NCI-H526 (cell line): ENCODE data around the gene NCOA3.
A peak's percentile ranks its signal among the peaks of the same experiment; 100 is the strongest.
"Not testable (repeated sequence)": the region's sequence is repeated elsewhere in the genome, so short reads cannot be mapped to it uniquely, and the experiment has no call there.

Source experiments
- DNase-seq, 2 experiments: peaks; one replicate each; lab custom pipeline; 2025; lab: John Stamatoyannopoulos, UW

Gene NCOA3

GRCh38 chr20:47500554-47500953 is 1.1 kb upstream of the NCOA3 start:
- peak in 1 of 2 experiments; percentile 42 for DNase-seq

- DNase-seq, result no peak
Observed at GRCh38 chr20:47501116-47501481, 588 bp upstream of the NCOA3 start.

- peak; percentile 63 to 67 for DNase-seq
Observed at GRCh38 chr20:47502271-47503239, 868 bp downstream of the NCOA3 start.

GRCh38 chr20:47503685-47504084 is 2.0 kb downstream of the NCOA3 start:
- peak; percentile 40 to 51 for DNase-seq

GRCh38 chr20:47506335-47506734 is 4.6 kb downstream of the NCOA3 start:
- no peak for DNase-seq

- DNase-seq, result no peak
Observed at GRCh38 chr20:47506850-47507249, 5.2 kb downstream of the NCOA3 start.

GRCh38 chr20:47507275-47507981 is 5.7 kb downstream of the NCOA3 start:
- DNase-seq, result not testable (repeated sequence)

GRCh38 chr20:47508278-47508677 is 6.6 kb downstream of the NCOA3 start:
- DNase-seq, result no peak

- no peak for DNase-seq
Observed at GRCh38 chr20:47509104-47509661, 7.5 kb downstream of the NCOA3 start.

- no peak for DNase-seq
Observed at GRCh38 chr20:47509685-47510084, 8.0 kb downstream of the NCOA3 start.

GRCh38 chr20:47515843-47516242 is 14.2 kb downstream of the NCOA3 start:
- no peak for DNase-seq

GRCh38 chr20:47521059-47521808 is 19.5 kb downstream of the NCOA3 start:
- DNase-seq, result no peak

- DNase-seq, result no peak
Observed at GRCh38 chr20:47524015-47524784, 22.5 kb downstream of the NCOA3 start.

GRCh38 chr20:47527004-47527800 is 25.5 kb downstream of the NCOA3 start:
- no peak for DNase-seq

- no peak for DNase-seq
Observed at GRCh38 chr20:47529840-47530239, 28.2 kb downstream of the NCOA3 start.

GRCh38 chr20:47531458-47531857 is 29.8 kb downstream of the NCOA3 start:
- no peak for DNase-seq

- no peak for DNase-seq
Observed at GRCh38 chr20:47532002-47532401, 30.3 kb downstream of the NCOA3 start.

GRCh38 chr20:47533518-47534062 is 31.9 kb downstream of the NCOA3 start:
- no peak for DNase-seq

GRCh38 chr20:47534405-47534804 is 32.7 kb downstream of the NCOA3 start:
- no peak for DNase-seq

- DNase-seq, result peak; percentile 40 to 45
Observed at GRCh38 chr20:47535088-47535487, 33.4 kb downstream of the NCOA3 start.
